Uterus (tissue), 4 donors: ENCODE measurements around the gene RNPC3. TPM values are rescaled to one million over a fixed set of nuclear protein-coding genes. Genes with fewer than 3 reads are reported as not detected.

ENCODE experiments used
- DNase-seq, 2 donors: peaks; one replicate each; pipeline ENCODE4 v3.0.0-alpha.2; 2019 to 2020
- H3K27ac ChIP-seq, 2 donors: fragments of 200-600 bp; sonication (generic); 1 replicate in 1 of 2; 2 replicates in 1 of 2; pipeline ENCODE4 v1.5.1; 2016 to 2018
- H3K27me3 ChIP-seq, 2 donors: fragments of 200-600 bp; sonication (generic); one replicate each; pipeline ENCODE4 v1.5.1; 2018 to 2019; ENCODE audit warnings: control low read depth in 1 of 2
- H3K36me3 ChIP-seq, 2 donors: fragments of 200-600 bp; sonication (generic); one replicate each; pipeline ENCODE4 v1.5.1; 2019; ENCODE audit warnings: control low read depth in 1 of 2
- H3K4me1 ChIP-seq, 2 donors: fragments of 200-600 bp; sonication (generic); one replicate each; pipeline ENCODE4 v1.5.1; 2018 to 2019; ENCODE audit warnings: control low read depth in 1 of 2
- H3K4me3 ChIP-seq, 2 donors: fragments of 200-600 bp; sonication (generic); 1 replicate in 1 of 2; 2 replicates in 1 of 2; pipeline ENCODE4 v1.5.1; 2018 to 2019; ENCODE audit warnings: mild to moderate bottlenecking in 1 of 2
- H3K9me3 ChIP-seq, 2 donors: fragments of 200-600 bp; sonication (generic); one replicate each; pipeline ENCODE4 v1.5.1; 2019; ENCODE audit warnings: control low read depth in 1 of 2
- POLR2A ChIP-seq, 2 donors: fragments of 450-650 bp; IDR thresholded peaks; one replicate each; pipeline ENCODE4 v1.6.1; 2016; ENCODE audit warnings: antibody characterized with exemption in 2 of 2, mild to moderate bottlenecking in 1 of 2, moderate library complexity in 1 of 2
- intact Hi-C: fragments of 100-400 bp; cut with DNase I; formaldehyde crosslinking; loops from one replicate; pipeline ENCODE4 v1.15.1; 2023; ENCODE audit warnings: low total_unique reads
- total RNA-seq, 4 donors: library from RNA; depleted of rRNA in 3 of 4; stranded (reverse); fragments of >200 nt in 3 of 4; gene quantifications; one replicate each; pipeline versions ENCODE4 v1.1.0 to v1.2.4, GENCODE V29; 2014 to 2023
- TF ChIP-seq, protein P1 (sequence below), 4 experiments: fragments of 200-600 bp in 2 of 4; fragments of 450-650 bp in 2 of 4; sonication (generic) in 2 of 4; IDR thresholded peaks; one replicate each; pipeline ENCODE4 v1.5.1; 2016 to 2019; ENCODE audit warnings: antibody characterized with exemption in 4 of 4, mild to moderate bottlenecking in 2 of 4, moderate library complexity in 1 of 4
- donor health status: DM: yes; HTN: yes; CAD: no.

The RNPC3 gene
- total RNA-seq, 4 donors from 2014 or later: 17.6 to 49.1 (median 23.0) TPM

GRCh38 chr1:103516283-103516682 lies 9.2 kb upstream of the RNPC3 start:
- Histone ChIP-seq H3K4me3 (no peak overlapping the region), H3K36me3 (no peaks in the 10 kb centered on the region), H3K27ac (no peak overlapping the region), H3K4me1 (peaks cover 0 to 8% of the 10 kb centered on the region in 2 donors), H3K27me3 (no peaks in the 10 kb centered on the region), H3K9me3 (no peaks in the 10 kb centered on the region)
- intact Hi-C loops: no loop called here
- TF ChIP-seq POLR2A (IDR thresholded peaks at IDR 0.05): no peak
- TF ChIP-seq, protein P1, sequence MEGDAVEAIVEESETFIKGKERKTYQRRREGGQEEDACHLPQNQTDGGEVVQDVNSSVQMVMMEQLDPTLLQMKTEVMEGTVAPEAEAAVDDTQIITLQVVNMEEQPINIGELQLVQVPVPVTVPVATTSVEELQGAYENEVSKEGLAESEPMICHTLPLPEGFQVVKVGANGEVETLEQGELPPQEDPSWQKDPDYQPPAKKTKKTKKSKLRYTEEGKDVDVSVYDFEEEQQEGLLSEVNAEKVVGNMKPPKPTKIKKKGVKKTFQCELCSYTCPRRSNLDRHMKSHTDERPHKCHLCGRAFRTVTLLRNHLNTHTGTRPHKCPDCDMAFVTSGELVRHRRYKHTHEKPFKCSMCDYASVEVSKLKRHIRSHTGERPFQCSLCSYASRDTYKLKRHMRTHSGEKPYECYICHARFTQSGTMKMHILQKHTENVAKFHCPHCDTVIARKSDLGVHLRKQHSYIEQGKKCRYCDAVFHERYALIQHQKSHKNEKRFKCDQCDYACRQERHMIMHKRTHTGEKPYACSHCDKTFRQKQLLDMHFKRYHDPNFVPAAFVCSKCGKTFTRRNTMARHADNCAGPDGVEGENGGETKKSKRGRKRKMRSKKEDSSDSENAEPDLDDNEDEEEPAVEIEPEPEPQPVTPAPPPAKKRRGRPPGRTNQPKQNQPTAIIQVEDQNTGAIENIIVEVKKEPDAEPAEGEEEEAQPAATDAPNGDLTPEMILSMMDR (IDR thresholded peaks at IDR 0.05): no peak
- no peak for DNase-seq

DNA sequence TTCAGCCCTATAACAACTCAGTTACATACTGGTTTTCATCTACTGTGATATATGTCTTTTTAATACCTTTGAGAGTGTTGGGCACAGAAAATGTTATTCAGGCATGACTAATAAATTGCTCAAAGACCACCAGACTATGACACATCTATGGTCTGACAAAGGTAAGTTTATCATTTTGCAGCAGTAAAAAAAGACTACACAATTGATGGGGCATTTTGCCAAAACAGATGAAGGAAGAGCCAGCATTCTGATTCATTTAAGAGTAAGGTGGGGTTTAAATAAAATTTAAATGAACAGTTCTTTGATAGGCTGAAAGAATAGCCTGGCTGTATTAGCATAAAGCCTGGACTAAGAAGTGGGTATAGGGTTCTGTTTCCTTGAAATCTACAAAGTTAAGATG lies 8.8 kb upstream of the RNPC3 start:
- H3K27ac ChIP-seq: no peak overlapping the region
- no peak for DNase-seq
- H3K4me3 ChIP-seq: no peak overlapping the region
- no peaks in the 10 kb centered on the region for H3K36me3 ChIP-seq
- intact Hi-C loops: no loop called here
- no peaks in the 10 kb centered on the region for H3K9me3 ChIP-seq
- TF ChIP-seq POLR2A (IDR thresholded peaks at IDR 0.05): no peak
- TF ChIP-seq, protein P1 (IDR thresholded peaks at IDR 0.05): no peak
- H3K27me3 ChIP-seq: no peaks in the 10 kb centered on the region
- H3K4me1 ChIP-seq: peaks cover 0 to 8% of the 10 kb centered on the region in 2 donors

DNA sequence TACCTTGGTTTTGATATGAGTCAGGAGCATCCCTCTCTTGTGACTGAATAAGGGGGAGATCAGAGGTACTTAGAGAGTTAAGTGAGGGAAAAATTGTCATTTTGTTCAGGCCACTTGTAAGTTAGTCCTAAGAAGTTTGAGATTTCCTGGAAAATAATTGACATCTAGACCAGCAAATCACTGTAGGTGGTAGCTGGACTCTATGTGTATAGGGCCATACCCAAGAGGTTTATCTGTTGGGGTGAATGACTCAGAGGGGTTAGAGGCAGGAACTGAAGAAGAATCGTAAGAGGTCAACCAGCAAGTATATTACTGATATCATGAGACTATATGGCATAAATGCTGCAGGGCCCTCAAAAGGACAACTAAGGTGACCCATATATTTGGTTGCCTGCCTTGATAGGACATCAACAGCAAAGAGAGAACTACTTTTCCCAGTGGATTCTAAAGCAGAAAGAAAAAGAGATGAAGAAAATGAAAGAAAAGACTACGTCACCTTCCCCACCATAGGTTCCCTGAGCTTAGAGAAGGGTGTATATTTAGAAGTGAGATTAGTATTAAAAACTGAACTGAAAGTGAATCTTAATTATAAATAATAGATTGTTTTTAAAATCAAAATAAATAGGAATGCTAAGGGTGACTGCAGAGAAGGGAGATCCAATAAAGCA lies 8.0 kb upstream of the RNPC3 start:
- Histone ChIP-seq H3K4me3 (no peak overlapping the region), H3K27me3 (no peaks in the 10 kb centered on the region), H3K36me3 (no peaks in the 10 kb centered on the region), H3K4me1 (peaks cover 0 to 8% of the 10 kb centered on the region in 2 donors), H3K9me3 (no peaks in the 10 kb centered on the region), H3K27ac (no peak overlapping the region)
- TF ChIP-seq, protein P1 (IDR thresholded peaks at IDR 0.05): no peak
- TF ChIP-seq POLR2A (IDR thresholded peaks at IDR 0.05): no peak
- DNase-seq: no peak
- intact Hi-C loops: no loop called here

- H3K27ac ChIP-seq: no peak overlapping the region
- intact Hi-C loops: no loop called here
These were observed 4.7 kb upstream of the RNPC3 start for GRCh38 chr1:103520822-103521221.

GRCh38 chr1:103523346-103523745 lies 2.2 kb upstream of the RNPC3 start:
- intact Hi-C loops: no loop called here
- Histone ChIP-seq H3K27me3 (no peaks in the 10 kb centered on the region), H3K27ac (no peak overlapping the region), H3K36me3 (no peaks in the 10 kb centered on the region), H3K9me3 (no peaks in the 10 kb centered on the region), H3K4me1 (peaks cover 0 to 8% of the 10 kb centered on the region in 2 donors), H3K4me3 (no peak overlapping the region)
- no peak for TF ChIP-seq POLR2A (IDR thresholded peaks at IDR 0.05)
- TF ChIP-seq, protein P1 (IDR thresholded peaks at IDR 0.05): no peak
- no peak for DNase-seq

More at GRCh38 chr1:103520822-103521221, 4.7 kb upstream of the RNPC3 start:
- Histone ChIP-seq H3K4me3 (no peak overlapping the region), H3K9me3 (no peaks in the 10 kb centered on the region), H3K27me3 (no peaks in the 10 kb centered on the region), H3K36me3 (no peaks in the 10 kb centered on the region), H3K4me1 (no peaks in the 10 kb centered on the region)
- no peak for TF ChIP-seq POLR2A (IDR thresholded peaks at IDR 0.05)
- TF ChIP-seq, protein P1 (IDR thresholded peaks at IDR 0.05): no peak
- no peak for DNase-seq
